Muscle layer of colon (tissue), 2 donors: ENCODE results near the gene MTERF4.

Experiments used
- H3K27ac ChIP-seq: one replicate; pipeline ENCODE4 v1.7.0; 2013; ENCODE audit warnings: low read depth, mild to moderate bottlenecking, low read length, moderate library complexity
- H3K27me3 ChIP-seq, 2 donors: one replicate each; pipeline ENCODE4 v1.7.0; 2013; ENCODE audit warnings: low read length in 2 of 2, mild to moderate bottlenecking in 2 of 2; ENCODE audit not compliant: insufficient read depth in 2 of 2, control insufficient read depth in 1 of 2
- H3K36me3 ChIP-seq: one replicate; pipeline ENCODE4 v1.7.0; 2013; ENCODE audit warnings: mild to moderate bottlenecking, low read length; ENCODE audit not compliant: insufficient read depth
- H3K4me1 ChIP-seq: one replicate; pipeline ENCODE4 v1.7.0; 2013; ENCODE audit warnings: mild to moderate bottlenecking, low read length; ENCODE audit not compliant: insufficient read depth
- H3K4me3 ChIP-seq, 2 donors: one replicate each; pipeline ENCODE4 v1.7.0; 2013; ENCODE audit warnings: low read length in 2 of 2, low read depth in 1 of 2, mild to moderate bottlenecking in 1 of 2, moderate library complexity in 1 of 2
- H3K9ac ChIP-seq: one replicate; pipeline ENCODE4 v1.7.0; 2013; ENCODE audit warnings: low read length
- H3K9me3 ChIP-seq: one replicate; pipeline ENCODE4 v1.7.0; 2013; ENCODE audit warnings: mild to moderate bottlenecking, low read length
- donor health status: abdominal sarcoma.
- donor health status: Adenocarcinoma of cecum.

The MTERF4 gene

DNA sequence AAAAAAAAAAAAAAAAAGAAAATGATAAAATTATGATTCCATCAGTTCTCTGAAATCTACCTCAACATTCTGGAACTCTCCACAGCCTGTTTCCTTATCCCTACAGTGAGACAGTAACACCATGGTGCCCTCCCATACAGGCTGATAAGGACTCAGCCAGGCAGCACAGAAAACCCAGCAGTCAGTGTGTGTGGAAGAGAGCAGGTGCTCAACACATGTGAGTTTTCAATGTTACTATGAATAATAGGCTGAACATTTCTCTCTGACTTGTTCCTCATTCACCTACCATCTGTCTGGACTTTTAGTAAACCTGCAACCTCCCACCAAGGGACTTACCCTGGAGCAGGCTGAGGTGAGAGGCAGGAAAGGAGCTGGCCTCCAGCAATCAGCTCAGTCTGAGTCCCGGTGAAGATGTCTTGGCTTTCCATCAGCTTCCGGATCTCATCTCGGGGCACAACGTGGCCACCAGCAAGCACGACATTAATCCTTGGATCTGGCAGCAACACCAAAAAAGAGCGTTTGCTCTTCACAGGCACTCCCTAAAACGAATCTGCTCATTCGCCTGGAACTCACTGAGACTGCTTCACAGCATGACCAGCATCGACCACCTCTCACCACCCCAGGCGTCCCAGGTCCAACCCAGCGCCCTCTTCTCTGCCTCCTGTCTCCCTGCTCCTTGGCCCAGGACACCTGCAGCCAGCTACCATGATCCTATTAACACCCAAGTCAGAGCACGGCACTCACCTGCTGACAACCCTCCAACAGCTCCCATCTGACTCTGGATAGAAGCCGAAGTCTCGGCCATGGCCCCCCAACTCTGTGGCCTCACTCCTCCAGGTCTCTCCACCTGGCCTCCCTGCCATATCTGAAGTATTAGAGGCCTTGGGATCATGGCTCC is 30.7 kb upstream of the MTERF4 start:
- H3K4me1 ChIP-seq: no peaks in the 10 kb centered on the region
- H3K27ac ChIP-seq: no peak overlapping the region
- no peaks in the 10 kb centered on the region for H3K9me3 ChIP-seq
- no peaks in the 10 kb centered on the region for H3K27me3 ChIP-seq
- no peak overlapping the region for H3K4me3 ChIP-seq
- H3K9ac ChIP-seq: no peak overlapping the region
- H3K36me3 ChIP-seq: no peaks in the 10 kb centered on the region

DNA sequence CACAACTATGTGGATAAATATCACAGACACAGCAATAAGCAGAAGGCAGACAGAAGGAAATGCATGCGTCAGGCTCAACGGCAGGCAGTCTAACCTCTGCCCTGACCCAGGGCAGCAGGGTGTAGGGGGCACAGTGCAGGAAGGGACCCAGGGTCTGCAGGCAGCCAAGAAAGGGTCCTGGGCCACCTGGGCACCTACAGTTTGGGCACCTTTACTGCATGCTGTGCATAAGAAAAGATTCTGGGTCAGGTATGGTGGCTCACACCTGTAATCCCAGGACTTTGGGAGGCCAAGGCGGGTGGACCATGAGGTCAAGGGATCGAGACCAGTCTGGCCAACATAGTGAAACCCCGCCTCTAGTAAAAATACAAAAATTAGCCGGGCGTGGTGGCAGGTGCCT is 29.4 kb upstream of the MTERF4 start:
- no peak overlapping the region for H3K27ac ChIP-seq
- H3K9me3 ChIP-seq: no peaks in the 10 kb centered on the region
- no peak overlapping the region for H3K4me3 ChIP-seq
- H3K36me3 ChIP-seq: no peaks in the 10 kb centered on the region
- no peaks in the 10 kb centered on the region for H3K4me1 ChIP-seq
- no peak overlapping the region for H3K9ac ChIP-seq
- H3K27me3 ChIP-seq: no peaks in the 10 kb centered on the region

DNA sequence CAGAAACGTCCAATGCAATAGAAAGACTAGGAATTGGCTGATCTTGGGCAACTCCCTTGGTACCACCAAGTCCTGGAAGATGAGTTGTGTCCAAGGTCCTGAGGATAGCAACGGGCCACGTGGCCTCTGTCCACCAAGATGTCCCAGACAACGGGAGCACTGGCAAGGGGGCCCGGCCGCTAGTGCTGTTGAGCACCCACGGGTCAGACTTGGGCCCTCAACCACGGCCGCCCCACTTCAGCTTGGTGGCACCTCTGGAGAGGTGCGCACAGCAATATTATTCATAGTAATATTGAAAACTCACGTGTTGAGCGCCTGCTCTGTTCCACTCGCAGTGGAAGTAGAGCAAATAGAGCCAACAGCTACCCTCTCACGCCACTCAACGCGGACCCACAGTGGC is 28.2 kb upstream of the MTERF4 start:
- H3K4me1 ChIP-seq: no peaks in the 10 kb centered on the region
- no peaks in the 10 kb centered on the region for H3K27me3 ChIP-seq
- H3K36me3 ChIP-seq: no peaks in the 10 kb centered on the region
- H3K4me3 ChIP-seq: no peak overlapping the region
- no peak overlapping the region for H3K27ac ChIP-seq
- H3K9me3 ChIP-seq: no peaks in the 10 kb centered on the region
- H3K9ac ChIP-seq: no peak overlapping the region

- H3K27me3 ChIP-seq: no peaks in the 10 kb centered on the region
- H3K4me3 ChIP-seq: no peak overlapping the region
- H3K9me3 ChIP-seq: no peaks in the 10 kb centered on the region
- H3K27ac ChIP-seq: no peak overlapping the region
- no peaks in the 10 kb centered on the region for H3K36me3 ChIP-seq
- no peaks in the 10 kb centered on the region for H3K4me1 ChIP-seq
- no peak overlapping the region for H3K9ac ChIP-seq
Measured at GRCh38 chr2:241129086-241129871, 27.2 kb upstream of the MTERF4 start.

GRCh38 chr2:241128266-241128665 is 26.2 kb upstream of the MTERF4 start:
- Histone ChIP-seq H3K27me3 (no peaks in the 10 kb centered on the region), H3K27ac (no peak overlapping the region), H3K36me3 (no peaks in the 10 kb centered on the region), H3K9me3 (no peaks in the 10 kb centered on the region), H3K9ac (no peak overlapping the region), H3K4me1 (no peaks in the 10 kb centered on the region), H3K4me3 (no peak overlapping the region)

DNA sequence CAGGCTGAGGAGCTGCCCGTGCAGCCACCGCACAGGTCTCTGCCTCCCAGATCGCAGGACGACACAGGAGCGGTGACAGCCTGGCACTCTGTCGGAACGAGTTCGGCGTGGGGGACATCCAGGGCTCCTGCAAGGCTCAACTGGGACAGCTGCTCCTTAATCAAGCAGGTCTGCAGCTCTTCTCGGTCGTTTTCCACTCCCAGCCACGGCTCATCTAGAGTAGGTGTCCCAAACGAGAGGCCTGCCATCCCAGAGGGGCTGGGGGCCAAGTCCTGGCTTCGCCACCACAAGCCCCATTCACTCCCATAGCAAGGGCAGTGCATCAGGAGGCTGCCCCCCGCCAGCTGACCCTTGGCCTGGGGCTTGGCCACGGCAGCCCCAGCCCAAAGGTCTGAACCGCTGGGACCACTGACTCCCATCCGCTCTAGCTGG is 24.7 kb upstream of the MTERF4 start:
- Histone ChIP-seq H3K27ac (no peak overlapping the region), H3K4me1 (no peaks in the 10 kb centered on the region), H3K27me3 (no peaks in the 10 kb centered on the region), H3K9ac (no peak overlapping the region), H3K9me3 (no peaks in the 10 kb centered on the region), H3K4me3 (no peak overlapping the region), H3K36me3 (no peaks in the 10 kb centered on the region)

- H3K4me3 ChIP-seq: no peak overlapping the region
- H3K9me3 ChIP-seq: no peaks in the 10 kb centered on the region
- H3K27ac ChIP-seq: no peak overlapping the region
- no peak overlapping the region for H3K9ac ChIP-seq
- H3K27me3 ChIP-seq: no peaks in the 10 kb centered on the region
- H3K36me3 ChIP-seq: no peaks in the 10 kb centered on the region
- H3K4me1 ChIP-seq: no peaks in the 10 kb centered on the region
Measured at GRCh38 chr2:241126201-241126611, 24.1 kb upstream of the MTERF4 start.

GRCh38 chr2:241125626-241126025 is 23.5 kb upstream of the MTERF4 start:
- H3K4me3 ChIP-seq: no peak overlapping the region
- H3K9ac ChIP-seq: no peak overlapping the region
- H3K27ac ChIP-seq: no peak overlapping the region
- H3K27me3 ChIP-seq: no peaks in the 10 kb centered on the region
- no peaks in the 10 kb centered on the region for H3K36me3 ChIP-seq
- H3K9me3 ChIP-seq: no peaks in the 10 kb centered on the region
- H3K4me1 ChIP-seq: no peaks in the 10 kb centered on the region

GRCh38 chr2:241123816-241124536 is 21.9 kb upstream of the MTERF4 start:
- Histone ChIP-seq H3K27ac (no peak overlapping the region), H3K9ac (no peak overlapping the region)

GRCh38 chr2:241122376-241123002 is 20.4 kb upstream of the MTERF4 start:
- Histone ChIP-seq H3K9me3 (no peaks in the 10 kb centered on the region), H3K27me3 (no peaks in the 10 kb centered on the region), H3K36me3 (no peaks in the 10 kb centered on the region), H3K9ac (no peak overlapping the region), H3K4me3 (no peak overlapping the region), H3K27ac (no peak overlapping the region), H3K4me1 (no peaks in the 10 kb centered on the region)

More at GRCh38 chr2:241123816-241124536, 21.9 kb upstream of the MTERF4 start:
- no peak overlapping the region for H3K4me3 ChIP-seq
- no peaks in the 10 kb centered on the region for H3K27me3 ChIP-seq
- H3K4me1 ChIP-seq: no peaks in the 10 kb centered on the region
- no peaks in the 10 kb centered on the region for H3K9me3 ChIP-seq
- no peaks in the 10 kb centered on the region for H3K36me3 ChIP-seq

GRCh38 chr2:241121008-241121407 is 18.9 kb upstream of the MTERF4 start:
- no peak overlapping the region for H3K4me3 ChIP-seq
- no peaks in the 10 kb centered on the region for H3K9me3 ChIP-seq
- no peaks in the 10 kb centered on the region for H3K27me3 ChIP-seq
- no peak overlapping the region for H3K27ac ChIP-seq
- H3K36me3 ChIP-seq: no peaks in the 10 kb centered on the region
- H3K4me1 ChIP-seq: no peaks in the 10 kb centered on the region
- no peak overlapping the region for H3K9ac ChIP-seq
